Hypothalamus (tissue), 51 donors: ENCODE measurements around the gene CAMLG.
A peak's percentile ranks its signal among the peaks of the same experiment; 100 is the strongest.
"Not testable (repeated sequence)": the region's sequence is repeated elsewhere in the genome, so short reads cannot be mapped to it uniquely, and the experiment has no call there.

Experiments
- DNase-seq, 51 donors: peaks; one replicate each; lab custom pipeline; 2025; lab: John Stamatoyannopoulos, UW

The CAMLG gene

DNA sequence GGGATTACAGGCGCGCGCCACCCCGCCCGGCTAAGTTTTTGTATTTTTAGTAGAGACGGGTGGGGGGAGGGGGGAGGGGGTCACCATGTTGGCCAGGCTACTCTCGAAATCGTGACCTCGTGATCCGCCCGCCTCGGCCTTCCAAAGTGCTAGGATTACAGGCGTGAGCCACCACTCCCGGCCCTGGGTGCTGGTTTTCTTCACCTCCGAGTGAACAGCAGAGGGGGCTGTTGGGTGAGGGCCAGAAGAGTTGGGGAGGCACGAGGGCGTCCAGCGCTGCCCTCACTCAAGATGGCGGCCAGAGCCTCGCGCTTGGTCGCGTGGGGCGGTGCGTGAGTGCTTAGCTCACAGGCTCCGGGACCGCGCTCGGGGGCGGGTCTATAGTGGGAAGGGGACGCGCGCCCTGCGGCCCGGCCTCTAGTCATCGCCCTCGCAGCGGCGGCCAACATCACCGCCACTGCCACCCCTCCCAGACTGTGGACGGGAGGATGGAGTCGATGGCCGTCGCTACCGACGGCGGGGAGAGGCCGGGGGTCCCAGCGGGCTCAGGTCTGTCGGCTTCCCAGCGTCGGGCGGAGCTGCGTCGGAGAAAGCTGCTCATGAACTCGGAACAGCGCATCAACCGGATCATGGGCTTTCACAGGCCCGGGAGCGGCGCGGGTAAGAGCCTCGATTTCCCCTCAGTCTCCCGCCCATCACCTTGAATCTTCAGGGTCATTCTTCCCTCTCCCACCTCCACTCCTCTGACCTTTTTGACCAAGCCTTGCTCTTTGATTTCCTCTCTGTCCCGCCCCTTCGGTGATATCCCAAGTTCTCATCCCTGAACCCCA, at the start of gene CAMLG:
Gene CAMLG (plus strand): TSS at position 416 of the 830 bp plus-strand sequence. CDS start 73 bp downstream, at position 489.
- DNase-seq: peak; percentile 56 to 98 (median 94)

DNA sequence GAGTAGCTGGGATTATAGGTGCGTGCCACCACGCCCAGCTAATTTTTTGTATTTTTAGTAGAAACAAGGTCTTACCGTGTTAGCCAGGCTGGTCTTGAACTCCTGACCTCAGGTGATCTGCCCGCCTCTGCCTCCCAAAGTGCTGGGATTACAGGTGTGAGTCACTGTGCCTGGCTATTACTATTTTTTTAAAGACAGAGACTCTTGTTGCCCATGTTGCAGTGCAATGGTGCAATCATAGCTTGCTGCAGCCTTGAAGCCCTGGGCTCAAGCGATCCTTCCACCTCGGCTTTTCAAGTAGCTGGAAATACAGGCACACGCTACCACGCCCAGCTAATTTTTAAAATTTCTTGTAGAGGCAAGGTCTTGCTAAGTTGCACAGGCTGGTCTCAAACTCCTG, 48.2 kb upstream of the CAMLG start:
- DNase-seq: not testable (repeated sequence)

DNA sequence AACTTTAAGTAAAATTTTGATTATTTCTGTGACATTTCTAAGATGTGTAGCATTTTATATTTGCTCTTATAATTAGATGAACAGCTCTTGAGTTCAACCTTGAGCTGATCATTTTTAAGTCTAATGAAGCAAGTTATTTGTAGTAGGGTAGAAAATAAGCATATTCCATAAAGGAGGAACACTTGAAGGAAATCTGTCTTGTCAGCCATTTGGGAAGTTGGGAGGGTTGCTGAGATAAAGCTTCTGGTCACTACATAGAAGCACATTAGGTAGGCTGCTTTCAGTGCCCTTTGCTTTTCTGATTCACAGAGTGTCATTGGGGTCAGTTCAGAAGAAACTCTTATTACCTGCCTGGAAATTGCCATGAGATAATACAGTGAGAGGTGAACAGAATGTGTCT, 45.6 kb upstream of the CAMLG start:
- DNase-seq: no peak

DNA sequence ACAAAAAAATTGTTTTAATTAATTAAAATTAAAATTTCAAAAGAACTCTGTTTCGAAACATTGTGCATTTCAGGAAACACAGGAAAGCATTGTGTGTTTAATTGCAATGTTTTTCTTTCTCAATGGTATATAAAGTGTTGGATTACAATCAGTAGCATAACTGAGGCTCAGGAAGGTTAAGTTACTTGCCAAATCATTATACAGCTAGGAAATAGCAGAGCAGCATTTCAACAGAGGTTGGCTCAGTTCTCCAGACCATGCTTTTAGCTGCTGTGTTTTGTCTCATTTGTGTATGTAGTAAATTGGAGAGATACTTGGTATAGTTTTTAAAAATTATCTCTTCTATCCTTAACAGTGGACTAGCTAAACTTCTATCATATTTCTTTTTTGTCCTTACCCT, 30.0 kb upstream of the CAMLG start:
- DNase-seq: no peak

DNA sequence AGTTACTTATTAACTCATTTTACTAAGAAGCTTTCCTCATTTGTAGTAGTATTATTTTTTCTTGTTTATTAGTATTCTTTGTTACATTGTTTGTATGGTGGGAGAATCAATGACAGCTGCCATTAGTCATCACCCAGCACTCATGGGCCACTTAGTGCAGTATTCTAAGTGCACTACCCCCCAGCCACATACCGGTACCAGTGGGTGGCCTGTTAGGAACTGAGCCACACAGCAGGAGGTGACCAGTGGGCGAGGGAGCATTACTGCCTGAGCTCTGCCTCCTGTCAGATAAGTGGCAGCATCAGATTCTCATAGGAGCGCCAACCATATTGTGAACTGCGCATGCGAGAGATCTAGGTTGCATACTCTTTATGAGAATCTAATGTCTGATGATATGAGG, 24.2 kb upstream of the CAMLG start:
- no peak for DNase-seq

DNA sequence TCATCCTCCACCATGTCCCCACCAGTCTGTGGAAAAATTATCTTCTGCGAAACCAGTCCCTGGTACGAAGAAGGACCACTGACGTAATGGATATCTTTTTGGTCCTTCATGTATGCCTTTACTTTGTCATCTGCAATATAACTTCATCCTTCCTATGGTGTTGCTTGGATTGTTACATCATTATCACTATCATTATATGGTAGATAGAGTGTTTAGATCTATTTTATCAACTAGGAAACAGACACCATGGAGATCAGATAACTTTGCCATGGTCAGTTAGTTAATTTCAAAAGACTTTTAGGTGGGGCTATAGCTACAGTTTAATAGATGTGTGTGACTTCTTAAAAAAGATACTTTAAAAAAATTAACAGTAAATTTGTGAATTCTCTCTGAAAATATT, 23.8 kb upstream of the CAMLG start:
- no peak for DNase-seq

DNA sequence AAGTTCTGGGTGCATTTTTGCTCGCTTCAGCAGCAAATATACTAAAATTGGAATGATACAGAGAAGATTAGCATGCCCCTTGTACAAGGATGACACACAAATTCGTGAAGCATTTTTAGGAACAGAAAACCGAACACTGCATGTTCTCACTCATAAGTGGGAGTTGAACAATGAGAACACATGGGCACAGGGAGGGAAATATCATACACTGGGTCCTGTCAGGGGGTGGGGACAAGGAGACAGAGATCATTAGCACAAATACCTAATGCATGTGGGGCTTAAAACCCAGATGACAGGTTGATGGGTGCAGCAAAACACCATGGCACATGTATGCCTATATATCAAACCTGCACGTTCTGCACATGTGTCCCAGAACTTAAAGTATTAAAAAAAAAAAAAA, 22.9 kb upstream of the CAMLG start:
- peak in 1 of 51 donors; percentile 16 for DNase-seq

DNA sequence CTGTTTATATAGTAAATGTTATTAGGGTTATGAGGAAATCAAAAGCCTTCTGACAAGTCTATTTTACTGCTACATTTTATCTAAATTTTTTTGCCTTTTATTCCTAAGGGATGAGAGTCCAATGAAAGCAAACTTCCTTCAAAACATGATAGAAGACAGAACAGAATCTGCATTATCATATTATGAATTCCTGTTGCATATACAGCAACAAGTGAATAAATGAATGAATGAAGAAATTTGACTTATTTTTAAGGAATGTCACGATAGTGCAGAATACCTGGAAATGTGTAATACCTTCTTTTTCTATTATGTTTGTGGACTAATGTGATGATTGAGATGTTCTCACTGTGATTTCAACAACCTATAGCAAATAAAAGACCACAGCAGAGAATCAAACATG, 13.5 kb upstream of the CAMLG start:
- DNase-seq: no peak

DNA sequence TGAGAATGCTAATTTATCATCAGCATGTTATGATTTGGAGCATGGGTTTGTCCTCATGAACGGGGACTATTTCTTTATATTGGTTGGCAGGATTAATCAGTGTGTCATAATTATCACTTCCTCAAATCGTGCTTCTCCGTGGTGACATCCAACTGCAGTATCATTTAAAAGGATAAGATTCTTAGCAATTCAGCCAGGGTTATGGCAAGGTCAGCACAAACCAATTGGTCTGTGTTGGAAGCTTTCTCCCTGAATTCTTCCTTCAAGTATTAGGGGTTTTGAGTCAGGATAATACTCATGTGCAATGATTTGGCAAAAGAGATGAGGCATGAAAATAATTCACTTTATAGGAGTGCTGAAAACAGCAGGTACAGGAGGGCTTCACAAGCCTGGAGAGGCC, 5.5 kb upstream of the CAMLG start:
- DNase-seq: no peak

DNA sequence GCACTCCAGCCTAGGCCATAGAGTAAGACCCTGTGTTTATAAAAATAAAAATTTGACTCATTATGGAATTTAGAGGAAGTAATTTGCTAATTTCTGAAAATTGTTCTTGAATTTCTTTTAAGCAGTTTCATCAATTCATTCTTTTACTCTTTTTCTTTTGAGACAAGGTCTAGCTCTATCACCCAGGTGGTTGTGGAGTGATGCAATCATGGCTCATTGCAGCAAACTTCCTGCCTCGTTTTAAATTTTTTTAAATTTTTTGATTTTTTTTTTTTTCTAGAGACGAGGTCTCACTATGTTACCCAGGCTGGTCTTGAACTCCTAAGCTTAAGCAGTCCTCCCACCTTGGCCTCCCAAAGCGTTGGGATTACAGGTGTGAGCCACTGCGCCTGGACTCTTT, 3.1 kb upstream of the CAMLG start:
- DNase-seq: no peak

DNA sequence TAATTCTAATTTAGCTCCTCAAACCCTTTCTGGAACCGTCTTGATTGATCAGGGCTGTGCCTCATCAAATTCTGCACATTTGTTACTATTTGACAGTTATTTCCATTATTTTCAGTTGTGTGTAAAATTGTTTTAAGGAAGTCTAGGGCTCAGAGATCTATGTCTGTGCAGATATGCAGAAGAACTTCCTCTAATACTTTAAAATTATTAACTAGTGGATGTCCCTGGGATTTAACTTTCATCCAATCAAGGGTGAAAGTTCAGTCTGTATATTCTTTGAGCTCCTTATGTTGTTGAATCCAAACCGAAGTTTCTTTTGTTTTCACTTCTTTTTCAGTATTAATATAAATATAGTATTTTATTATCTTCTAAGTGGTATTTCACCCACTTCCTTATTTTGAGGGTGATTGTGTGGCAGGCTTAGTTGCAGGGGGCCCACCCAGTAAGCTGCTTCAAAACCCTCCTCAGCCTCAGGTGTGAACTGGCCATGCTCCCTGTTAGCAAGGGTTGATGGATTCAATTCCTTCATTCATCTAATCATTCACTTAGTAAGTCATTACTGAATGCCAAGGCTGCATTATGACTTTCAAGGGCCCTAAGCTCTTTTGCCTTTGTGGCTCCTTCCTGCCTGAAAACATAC, 2.1 kb upstream of the CAMLG start:
- no peak for DNase-seq

DNA sequence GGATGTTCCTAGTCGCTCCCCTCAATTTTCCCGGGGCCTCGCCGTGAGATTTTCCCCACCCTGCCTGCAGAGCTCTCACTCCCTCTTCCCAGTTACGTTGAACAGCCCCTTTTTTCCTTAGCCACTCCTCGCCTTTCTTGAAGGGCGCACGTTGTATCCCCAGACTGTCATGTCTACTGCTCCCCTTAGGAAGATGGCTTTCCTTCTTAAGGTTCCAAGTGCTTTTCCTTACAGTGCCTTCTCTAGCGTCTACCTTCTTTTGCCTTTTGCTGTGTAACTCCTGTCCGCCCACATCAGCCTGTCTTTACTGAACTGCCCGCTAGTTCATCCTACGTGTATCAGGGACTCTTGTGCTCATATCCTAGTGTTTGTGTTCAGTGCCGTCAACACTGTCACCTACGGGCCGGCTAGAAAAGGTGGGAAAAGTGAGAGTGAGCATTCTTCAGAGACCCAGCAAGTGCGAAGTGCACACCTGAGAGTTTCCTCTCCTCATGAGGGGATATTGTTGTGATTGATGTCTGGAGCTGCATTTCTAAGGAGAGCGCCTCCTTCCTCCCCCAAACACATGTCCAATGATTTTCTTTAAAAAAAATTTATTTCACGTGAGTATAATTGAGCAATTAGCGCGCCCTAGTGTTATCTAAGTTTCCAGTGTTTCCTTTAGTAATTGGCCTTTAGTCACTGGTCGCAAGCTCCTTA, 764 bp downstream of the CAMLG start:
- peak in 12 of 51 donors; percentile 3 to 51 (median 32) for DNase-seq

DNA sequence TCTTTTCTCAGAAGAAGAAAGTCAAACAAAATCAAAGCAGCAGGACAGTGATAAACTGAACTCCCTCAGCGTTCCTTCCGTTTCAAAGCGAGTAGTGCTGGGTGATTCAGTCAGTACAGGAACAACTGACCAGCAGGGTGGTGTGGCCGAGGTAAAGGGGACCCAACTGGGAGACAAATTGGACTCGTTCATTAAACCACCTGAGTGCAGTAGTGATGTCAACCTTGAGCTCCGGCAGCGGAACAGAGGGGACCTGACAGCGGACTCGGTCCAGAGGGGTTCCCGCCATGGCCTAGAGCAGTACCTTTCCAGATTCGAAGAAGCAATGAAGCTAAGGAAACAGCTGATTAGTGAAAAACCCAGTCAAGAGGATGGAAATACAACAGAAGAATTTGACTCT, 2.7 kb downstream of the CAMLG start:
- DNase-seq: no peak

DNA sequence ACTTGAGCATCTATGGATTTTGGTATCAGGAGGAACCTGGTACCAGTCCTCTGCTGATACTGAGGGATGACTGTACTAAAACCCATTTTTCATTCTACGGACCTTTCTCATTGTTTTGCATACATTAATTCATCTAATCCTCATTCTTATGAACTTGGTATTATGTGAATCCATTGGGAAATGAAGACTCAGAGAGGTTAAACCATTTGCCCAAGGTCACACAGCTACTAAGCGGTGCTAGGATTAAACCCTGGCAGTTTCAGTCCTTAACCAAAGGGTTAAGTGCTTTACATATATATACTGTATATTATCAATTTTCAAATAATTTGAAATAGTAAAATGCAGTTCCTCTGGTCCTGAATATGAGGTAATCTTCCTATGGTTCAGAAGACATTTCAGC, 3.8 kb downstream of the CAMLG start:
- no peak for DNase-seq

DNA sequence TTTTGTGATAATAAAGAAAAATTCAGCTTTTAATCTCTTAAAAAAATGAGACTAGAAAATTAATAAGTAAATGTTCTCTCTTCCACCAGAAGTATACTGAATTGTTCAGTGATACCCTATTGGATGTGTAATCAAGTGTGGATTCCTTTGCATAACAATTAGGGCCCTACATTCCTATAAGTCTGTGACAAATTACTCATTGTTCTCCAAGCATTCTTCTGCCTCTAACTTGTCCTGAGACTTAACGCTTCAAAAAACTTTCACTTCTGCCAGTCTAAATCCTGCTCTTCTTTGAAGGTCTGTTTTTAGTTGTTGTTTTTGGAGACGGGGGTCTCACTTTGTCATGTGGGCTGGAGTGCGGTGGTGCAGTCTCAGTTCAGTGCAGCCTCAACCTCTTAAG, 11.1 kb downstream of the CAMLG start:
- no peak for DNase-seq

DNA sequence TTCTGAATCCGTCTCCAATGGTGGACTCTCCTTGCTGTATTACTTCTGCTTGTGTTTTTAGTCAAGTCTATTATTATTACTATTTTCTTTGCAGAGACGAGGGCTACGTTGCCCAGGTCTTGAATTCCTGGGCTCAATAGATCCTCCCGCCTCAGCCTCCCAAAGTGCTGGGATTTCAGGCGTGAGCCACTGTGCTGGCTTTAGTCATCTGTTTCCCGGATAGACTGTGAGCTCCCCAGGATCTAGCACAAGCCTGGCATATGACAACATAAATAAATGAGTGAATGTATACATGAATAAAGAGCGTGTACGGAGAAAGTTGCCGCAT, 19.8 kb downstream of the CAMLG start:
- no peak for DNase-seq

DNA sequence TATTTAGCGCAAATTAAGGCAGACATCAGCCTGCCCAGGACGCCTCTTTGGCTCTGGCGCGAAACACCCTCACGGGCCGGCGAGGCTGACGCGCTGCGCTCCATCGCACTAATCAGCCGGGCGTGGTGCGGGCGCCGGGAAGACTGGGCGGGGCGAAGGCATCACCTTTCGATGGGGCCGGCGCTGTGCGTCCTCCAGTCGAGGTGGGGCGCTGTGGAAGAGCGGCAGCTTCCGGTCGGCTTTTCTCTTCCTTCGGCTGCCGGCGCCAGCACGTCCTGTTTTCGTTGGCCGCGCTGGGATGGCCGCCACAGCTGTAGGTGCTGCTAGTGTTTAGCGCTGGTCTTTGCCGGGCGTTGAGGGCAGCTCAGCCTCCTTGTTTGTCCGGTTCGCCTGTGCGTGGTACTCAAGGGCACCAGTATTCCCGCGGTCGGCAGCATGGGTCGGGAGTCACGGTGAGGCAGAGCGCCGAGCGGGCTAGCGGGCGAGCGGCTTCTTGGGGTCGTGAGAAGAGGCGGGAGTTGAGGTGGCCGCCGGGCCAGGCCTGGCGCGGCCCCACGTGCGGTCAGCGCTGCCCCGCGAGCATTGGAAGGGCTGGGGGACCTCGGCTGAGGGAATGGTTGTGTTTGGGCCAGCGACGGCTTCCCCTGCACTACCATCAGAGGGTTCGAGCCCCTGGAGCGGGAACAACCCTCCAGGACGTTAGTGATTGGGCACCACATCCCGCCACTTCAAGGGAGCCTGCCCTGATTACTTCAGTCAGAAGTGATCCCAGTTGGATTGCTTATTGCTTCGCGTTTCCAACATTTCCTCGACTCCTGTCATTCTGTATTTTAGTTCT, 20.4 kb downstream of the CAMLG start, which contains the start of gene DDX46:
Gene DDX46 (plus strand): TSS at position 276 of the 838 bp plus-strand sequence. CDS start 160 bp downstream, at position 436.
- peak; percentile 3 to 90 (median 81) for DNase-seq

DNA sequence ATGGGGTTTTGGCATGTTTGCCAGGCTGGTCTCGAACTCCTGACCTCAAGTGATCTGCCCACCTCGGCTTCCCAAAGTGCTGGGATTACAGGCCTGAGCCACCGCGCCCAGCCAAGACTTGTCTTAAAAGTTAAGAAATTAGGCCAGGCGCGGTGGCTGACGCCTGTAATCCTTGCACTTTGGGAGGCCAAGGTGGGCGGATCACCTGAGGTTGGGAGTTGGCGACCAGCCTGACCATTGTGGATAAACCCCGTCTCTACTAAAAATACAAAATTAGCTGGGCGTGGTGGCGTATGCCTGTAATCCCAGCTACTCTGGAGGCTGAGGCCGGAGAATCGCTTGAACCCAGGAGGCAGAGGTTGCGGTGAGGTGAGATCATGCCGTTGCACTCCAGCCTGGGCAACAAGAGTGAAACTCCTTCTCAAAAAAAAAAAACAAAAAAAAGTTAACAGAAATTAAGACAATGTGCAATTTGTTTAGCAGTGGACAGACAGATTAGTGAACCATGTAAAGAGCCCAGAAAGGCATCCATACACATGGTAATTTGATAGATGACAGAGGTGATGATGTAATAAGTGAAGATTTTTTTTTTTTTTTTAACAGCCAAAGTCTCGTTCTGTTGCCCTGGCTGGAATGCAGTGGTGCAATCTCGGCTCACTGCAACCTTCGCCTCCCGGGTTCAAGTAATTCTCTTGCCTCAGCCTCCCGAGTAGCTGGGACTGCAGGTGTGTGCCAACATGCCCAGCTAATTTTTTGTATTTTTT, 29.4 kb downstream of the CAMLG start:
- not testable (repeated sequence) for DNase-seq

DNA sequence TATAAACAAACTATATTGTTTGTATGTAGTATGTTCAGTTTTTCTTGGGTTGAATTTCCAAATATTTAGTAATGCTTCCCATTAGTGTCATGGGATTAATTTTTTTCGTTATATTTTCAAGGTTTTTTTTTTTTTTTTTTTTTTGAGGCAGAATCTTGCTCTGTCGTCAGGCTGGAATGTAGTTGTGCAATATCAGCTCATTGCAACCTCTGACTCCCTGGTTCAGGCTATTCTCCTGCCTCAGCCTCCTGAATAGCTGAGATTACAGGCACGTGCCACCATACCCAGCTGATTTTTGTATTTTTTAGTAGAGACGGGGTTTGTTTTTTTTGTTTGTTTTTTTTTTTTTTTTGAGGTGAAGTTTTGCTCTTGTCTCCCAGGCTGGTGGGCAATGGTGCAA, 30.9 kb downstream of the CAMLG start:
- DNase-seq: no peak
